ENCODE results near the gene ZBTB7C.

ZBTB7C gene

DNA sequence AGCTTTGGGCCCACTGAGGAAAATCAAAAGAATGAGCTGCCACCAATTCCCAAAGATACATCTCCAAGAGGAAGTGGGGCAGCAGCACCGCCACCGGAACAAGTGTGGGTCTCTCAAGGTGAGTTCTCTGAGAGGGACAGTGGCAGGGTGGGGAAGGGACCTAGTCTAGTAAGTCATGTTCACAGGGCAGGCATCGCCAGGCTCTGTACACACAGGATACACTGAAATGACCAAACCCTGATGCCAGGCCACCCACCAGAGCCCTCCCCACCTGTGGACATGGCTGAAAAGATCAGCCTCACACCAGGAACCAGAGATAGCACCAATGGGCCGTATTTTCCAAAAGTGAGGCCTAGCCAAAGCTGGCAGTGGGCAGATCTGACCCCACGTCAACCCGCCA lies 370.5 kb downstream of the ZBTB7C start:
- TF ChIP-seq, protein P1, sequence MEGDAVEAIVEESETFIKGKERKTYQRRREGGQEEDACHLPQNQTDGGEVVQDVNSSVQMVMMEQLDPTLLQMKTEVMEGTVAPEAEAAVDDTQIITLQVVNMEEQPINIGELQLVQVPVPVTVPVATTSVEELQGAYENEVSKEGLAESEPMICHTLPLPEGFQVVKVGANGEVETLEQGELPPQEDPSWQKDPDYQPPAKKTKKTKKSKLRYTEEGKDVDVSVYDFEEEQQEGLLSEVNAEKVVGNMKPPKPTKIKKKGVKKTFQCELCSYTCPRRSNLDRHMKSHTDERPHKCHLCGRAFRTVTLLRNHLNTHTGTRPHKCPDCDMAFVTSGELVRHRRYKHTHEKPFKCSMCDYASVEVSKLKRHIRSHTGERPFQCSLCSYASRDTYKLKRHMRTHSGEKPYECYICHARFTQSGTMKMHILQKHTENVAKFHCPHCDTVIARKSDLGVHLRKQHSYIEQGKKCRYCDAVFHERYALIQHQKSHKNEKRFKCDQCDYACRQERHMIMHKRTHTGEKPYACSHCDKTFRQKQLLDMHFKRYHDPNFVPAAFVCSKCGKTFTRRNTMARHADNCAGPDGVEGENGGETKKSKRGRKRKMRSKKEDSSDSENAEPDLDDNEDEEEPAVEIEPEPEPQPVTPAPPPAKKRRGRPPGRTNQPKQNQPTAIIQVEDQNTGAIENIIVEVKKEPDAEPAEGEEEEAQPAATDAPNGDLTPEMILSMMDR (IDR thresholded peaks at IDR 0.05; ENCODE audit: low read depth, low read length, missing control alignments) = no peak
- in situ Hi-C loops (cut with HindIII; ENCODE audit: low sequenced_read_pairs) = no loop called here
- no peak for DNase-seq (ENCODE audit: low read depth)
- no peak overlapping the region for H3K4me3 ChIP-seq (ENCODE audit: low read depth, low read length)

DNA sequence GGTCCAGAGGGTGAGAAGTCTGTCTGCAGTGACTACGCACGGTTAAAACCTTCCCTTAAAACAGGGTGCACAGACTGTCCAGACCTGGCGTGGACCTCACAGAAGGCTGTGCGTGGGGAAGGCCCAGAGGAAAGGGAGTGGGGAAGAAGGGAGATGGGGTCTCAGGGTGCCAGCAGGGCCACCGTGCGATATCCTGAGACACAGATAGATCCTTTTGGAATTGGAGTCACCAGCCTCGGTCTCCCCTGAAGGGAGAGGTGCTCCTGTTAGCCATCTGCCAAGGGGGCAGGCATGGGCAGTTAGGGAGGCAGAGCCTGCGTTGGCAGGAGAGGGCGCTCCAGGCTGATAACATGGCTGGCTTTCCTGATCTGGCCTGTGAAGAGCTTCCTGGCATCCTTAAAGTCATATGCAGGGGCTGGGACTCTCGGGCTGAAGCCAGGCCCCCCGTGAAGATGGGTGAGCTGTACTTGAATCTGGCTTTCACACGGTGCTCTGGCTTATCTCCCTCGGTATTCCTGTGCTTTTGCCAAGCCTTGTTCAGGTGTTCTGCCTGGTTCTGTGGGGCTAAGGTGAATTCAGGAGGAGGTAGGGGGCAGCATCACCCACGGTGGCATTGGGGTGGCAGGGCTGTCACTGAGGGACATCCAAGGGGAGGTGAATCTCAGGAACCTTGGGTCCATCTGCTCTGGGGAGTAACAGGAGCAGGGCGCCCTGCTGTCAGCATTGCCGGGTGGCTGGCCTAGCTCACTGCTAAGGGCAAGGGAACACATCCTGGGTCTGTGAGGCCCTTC lies 371.5 kb downstream of the ZBTB7C start:
- no peak overlapping the region for H3K4me3 ChIP-seq (ENCODE audit: low read depth, low read length)
- DNase-seq (ENCODE audit: low read depth) = no peak
- TF ChIP-seq, protein P1 (IDR thresholded peaks at IDR 0.05; ENCODE audit: low read depth, low read length, missing control alignments) = no peak
- in situ Hi-C loops (cut with HindIII; ENCODE audit: low sequenced_read_pairs) = no loop called here

DNA sequence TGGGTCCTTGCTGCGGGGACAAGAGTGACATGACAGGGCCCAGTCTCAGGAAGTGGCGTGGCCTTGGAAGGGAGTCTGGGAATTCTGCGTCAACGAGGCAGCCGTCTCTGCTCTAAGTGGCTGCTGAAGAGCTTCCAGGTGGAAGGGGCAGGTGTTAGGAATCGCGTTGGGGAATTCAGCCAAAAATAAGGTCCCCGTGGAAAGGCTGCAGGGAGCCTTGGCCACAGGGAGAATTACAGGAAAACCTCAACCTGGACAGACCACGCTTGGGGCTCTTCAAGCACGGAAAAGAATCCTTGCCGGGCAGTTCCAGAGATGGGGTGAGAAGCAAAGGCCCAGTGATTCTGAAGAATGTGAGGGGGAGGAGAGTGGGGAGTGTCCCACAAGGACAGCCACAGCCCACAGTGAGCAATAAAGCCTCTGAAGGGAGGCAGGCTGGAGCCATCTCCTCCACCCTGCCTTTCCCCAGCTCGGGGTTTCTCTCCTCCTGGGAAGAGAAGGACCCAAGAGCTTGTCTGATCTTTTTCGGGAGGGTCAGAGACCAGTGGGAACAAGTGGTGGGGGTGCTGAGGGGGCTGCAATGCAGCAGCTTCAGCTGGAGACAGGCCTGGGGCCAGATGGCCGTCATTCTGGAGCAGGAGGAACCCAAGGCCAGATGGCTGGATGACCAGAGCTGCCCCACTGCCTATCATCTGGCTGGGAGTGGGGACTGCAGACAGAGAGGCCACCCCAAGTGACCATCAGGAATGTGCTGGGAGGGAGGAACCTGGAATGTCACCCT lies 372.4 kb downstream of the ZBTB7C start:
- TF ChIP-seq, protein P1 (IDR thresholded peaks at IDR 0.05; ENCODE audit: low read depth, low read length, missing control alignments) = no peak
- in situ Hi-C loops (cut with HindIII; ENCODE audit: low sequenced_read_pairs) = no loop called here
- H3K4me3 ChIP-seq (ENCODE audit: low read depth, low read length) = no peak overlapping the region
- no peak for DNase-seq (ENCODE audit: low read depth)

DNA sequence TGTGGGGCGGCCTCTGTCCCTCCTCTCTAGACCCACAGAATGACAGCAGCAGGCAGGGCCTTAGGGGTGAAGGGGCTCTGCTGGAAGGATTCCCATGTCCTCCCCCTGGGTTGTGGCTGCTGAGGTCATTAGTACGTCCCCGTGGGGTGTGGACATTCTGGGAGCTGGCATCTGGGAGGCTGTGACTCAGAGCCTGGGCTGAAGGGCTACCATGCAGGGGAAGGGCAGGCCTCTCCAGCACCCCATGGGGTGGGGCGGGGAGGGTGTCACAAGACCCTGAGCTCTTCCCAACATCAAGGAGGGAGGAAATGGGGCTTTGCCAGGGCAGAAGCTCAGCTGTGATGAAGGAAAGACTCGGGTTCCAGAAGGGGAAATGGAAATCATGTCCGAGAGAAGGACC lies 373.0 kb downstream of the ZBTB7C start:
- no peak for DNase-seq (ENCODE audit: low read depth)
- TF ChIP-seq, protein P1 (IDR thresholded peaks at IDR 0.05; ENCODE audit: low read depth, low read length, missing control alignments) = no peak
- no peak overlapping the region for H3K4me3 ChIP-seq (ENCODE audit: low read depth, low read length)
- in situ Hi-C loops (cut with HindIII; ENCODE audit: low sequenced_read_pairs) = no loop called here

DNA sequence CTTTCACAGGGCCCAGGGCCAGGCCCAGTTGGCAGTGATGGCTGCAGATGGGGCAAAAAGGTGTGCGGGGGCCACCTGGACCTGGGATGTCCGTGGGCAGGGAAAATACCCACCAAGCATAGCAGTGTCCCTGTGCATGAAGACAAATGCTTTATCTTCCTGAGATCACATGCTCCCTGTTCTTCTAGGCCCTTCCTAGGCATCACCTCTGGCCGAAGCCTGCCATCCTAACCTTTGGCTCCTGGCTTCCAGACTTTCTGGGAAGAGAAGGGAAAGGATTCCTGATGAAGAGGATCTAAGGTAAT lies 373.7 kb downstream of the ZBTB7C start:
- TF ChIP-seq, protein P1 (IDR thresholded peaks at IDR 0.05; ENCODE audit: low read depth, low read length, missing control alignments) = no peak
- DNase-seq (ENCODE audit: low read depth) = no peak
- in situ Hi-C loops (cut with HindIII; ENCODE audit: low sequenced_read_pairs) = no loop called here
- no peak overlapping the region for H3K4me3 ChIP-seq (ENCODE audit: low read depth, low read length)

DNA sequence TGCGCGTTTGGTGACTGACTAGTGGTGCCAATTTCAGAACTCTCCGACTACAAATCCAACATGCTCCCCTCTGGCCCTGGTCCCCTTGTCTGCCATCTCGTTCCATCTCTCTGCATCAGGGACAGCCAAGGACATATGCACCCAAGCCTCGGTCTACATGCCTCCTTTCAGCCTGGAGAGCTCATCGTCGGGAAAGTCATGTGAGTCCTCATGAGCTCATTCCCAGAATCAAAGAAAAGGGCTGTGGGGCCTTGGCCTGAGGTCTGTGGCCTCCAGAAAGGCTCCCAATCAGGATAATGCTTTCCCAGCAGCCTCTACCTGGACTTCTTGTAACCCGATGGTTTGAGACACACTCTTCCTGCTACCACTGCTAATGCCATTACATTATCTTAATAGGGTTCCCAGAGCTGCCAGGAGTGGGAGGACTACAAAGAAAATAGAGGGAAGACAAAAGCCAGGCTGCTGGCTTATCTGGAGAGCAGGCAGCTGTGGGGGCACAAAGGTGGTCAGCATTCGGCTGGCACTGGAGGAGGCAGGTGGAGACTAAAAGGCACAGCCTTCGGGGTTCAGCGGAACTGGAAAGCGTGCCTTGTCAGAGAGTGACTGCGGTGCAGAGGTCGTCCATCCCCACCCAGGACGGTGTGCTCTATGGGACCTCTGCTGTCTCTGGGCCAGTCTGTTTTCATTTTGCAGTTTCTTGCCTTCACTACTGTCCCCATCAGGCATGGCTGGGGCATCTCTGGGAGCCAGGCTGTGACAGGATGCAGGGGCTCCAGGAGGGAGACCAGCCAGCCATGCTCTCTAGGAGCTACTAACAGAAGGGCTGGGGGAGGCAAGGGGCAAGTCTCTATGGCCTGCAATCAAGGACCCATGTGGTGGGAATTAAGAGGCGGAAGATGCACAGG lies 374.3 kb downstream of the ZBTB7C start:
- TF ChIP-seq, protein P1 (IDR thresholded peaks at IDR 0.05; ENCODE audit: low read depth, low read length, missing control alignments) = no peak
- no peak for DNase-seq (ENCODE audit: low read depth)
- H3K4me3 ChIP-seq (ENCODE audit: low read depth, low read length) = no peak overlapping the region
- in situ Hi-C loops (cut with HindIII; ENCODE audit: low sequenced_read_pairs) = no loop called here
